Myocyte (in vitro differentiated cells): ENCODE results near the gene RGS7. TPM values are rescaled to one million over a fixed set of nuclear protein-coding genes. Genes with fewer than 3 reads are reported as not detected.

Experiments used
- DNase-seq: peaks from one replicate; pipeline ENCODE4 v3.0.0-alpha.2; 2012; ENCODE audit warnings: low read depth
- total RNA-seq: library from RNA; depleted of rRNA; stranded (reverse); fragments of >200 nt; gene quantifications from 2 replicates; pipeline ENCODE4 v1.2.3, GENCODE V29; 2014

Gene RGS7
- total RNA-seq, 1 donor from 2014 or later: not detected

DNA sequence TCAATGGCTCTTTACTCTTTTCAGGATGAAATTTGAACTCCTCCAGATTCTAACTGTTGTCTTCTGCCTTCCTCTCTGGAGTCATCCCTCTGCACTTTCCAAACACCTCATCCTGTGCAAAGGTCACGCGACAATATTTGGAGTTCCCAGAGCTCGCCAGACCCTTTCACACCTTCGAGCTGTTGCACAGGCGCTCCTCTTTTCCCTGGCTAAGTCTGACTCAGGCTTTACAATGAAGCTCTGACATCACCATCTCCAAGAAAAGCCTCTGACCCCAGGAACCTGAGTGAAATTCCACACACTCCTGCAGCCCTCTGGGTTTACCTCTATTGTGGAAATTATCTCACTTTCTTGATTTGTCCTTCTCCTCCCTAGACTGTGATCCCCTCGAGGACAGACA lies 270.3 kb downstream of the RGS7 start:
- no peak for DNase-seq

DNA sequence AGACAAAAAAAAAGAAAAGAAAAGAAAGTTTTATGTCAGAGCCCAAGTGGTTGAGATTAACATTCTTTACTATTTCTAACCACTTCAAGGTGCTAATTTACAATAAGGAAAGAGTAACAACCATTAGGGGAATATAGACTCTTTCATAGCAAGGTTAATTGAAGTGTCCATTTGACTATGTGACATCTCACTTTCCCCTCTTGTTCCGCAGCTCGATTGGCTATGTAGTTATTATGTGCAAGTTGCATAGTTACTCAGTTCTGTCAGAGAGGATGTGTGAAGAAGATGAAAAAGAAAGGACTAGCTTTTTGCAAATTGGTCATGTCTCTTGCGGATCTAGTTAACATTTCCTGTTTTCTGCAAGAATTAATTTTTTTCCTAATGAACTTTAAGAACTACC lies 273.7 kb downstream of the RGS7 start:
- no peak for DNase-seq

DNA sequence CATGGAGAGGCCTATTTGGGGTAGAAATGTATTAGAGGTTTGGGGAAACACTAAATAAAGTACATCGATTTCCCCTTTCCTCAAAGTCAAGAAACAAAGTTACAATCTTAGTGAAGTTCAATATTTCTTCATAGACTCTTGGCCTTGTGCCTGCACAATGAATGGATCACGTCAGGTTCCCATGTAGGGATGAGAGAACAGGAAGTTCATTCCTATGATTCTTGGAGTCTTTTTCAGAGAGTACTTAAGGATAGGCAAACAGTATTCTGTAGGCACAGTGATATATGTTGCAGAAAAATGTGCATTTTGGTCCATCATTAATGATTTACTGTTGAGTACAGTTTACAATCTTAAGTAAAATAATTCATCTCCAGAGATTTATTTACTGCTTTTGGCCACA lies 275.5 kb downstream of the RGS7 start:
- DNase-seq: no peak

DNA sequence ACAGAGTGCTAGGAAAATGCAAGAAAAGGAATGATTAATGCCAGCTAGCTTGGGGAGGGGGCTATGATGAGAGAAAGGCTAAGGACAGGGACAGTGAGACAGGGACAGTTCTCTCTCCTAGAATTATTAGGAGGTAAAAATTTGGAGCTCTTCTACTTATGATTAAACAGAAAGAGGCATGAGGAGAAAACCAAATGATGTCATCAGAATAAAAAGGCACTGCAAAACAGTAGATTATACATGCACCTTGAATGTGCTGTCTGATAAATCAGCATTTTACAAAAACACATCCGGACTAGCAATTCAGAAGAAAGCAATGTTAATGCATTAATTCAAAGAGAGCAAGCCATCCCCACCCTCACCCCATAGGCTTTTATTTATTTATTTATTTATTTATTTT lies 277.5 kb downstream of the RGS7 start:
- DNase-seq: no peak

DNA sequence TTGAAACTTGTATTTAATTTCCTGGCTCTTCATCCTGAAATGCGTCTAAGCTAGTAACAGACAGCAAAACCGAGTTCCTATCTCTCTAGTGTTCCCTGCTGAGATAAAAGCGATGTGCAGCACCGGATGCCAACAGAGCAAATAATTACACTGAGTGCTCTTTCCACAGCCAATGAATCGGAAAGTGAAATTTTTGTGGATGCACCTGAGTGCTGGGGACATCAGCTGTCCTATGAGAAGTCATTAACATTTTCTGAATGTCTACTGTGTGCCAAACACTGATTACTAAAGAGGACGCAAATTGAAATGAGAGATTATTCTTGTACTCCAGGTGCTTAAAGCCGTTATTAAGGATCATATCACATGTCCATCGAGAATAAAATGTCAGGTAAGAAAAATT lies 278.0 kb downstream of the RGS7 start:
- DNase-seq: no peak

- DNase-seq: peak; percentile 3
Measured at GRCh38 chr1:241077386-241078147, 279.4 kb downstream of the RGS7 start.

- DNase-seq: no peak
Measured at GRCh38 chr1:241074507-241074906, 282.5 kb downstream of the RGS7 start.

GRCh38 chr1:241068359-241068758 lies 288.6 kb downstream of the RGS7 start:
- DNase-seq: no peak

GRCh38 chr1:241063276-241063675 lies 293.7 kb downstream of the RGS7 start:
- DNase-seq: no peak

- no peak for DNase-seq
Measured at GRCh38 chr1:241061062-241061461, 295.9 kb downstream of the RGS7 start.

DNA sequence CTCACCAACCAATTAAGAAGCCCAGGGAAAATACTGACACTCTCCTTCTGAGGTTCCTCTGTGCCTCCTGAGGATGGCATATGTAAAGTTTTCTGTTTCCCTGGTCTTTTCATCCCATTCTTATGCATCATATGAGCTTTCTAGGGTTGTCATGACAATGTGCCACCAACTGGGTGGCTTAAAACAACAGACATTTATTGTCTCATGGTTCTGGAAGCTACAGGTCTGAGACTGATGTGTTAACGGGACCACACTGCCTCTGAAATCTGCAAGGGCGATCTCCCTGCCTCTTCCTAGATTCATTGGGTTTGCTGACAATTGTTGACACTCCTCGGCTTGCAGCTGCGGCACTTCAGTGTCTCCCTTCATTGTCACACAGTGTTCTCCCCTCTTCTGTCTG lies 308.4 kb downstream of the RGS7 start:
- DNase-seq: no peak

DNA sequence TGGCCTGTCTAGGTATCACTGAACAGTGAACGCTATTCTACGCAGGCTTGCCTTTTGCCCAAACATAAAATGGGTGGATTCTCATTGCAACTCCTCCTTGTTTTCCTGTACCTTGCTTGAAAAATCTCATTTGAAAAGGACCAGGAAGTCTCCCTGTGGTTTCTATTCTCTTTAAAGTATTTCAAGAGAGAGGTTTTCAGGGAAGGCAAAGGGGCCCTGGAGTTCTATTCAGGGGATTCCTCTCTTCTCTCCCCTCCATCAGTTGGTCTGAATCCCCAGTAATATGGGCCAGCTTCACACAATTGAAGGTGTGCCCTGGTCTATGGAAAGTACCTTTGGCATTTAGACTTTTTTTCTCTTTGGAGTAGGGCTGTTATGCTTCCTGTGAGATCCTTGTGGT lies 311.3 kb downstream of the RGS7 start:
- no peak for DNase-seq

DNA sequence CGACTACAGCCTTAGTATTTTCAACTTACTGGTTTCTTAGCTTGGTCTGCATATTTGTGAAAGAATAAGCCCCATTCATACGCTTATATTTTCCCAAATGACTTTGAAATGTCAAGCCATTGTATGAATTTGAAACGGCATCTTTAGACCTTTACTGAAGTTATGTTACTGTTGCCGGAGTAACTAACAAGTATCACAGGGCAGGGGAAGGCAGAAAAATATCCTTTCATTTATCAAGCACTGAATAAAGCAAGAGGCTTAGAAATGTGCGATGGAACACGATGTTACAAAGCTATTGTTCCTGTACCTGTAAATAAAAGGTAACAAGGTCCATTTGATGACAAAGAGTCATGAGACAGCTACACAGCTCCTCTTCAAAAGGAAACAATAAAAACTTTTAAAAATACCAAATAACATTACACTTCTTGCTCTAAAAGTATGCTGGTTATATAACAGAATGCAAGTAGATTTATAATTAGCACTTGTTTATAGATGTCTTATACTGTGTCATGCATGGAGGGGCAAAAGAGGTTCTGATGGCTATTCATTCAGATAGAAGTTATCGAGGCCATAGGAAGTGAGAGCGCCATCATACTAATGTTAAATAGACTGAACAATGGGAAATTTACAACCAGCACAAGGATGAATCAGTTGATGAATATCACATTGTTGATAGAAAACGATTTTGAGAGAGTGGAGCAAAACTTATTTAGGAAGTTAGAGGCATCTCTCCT lies 322.6 kb downstream of the RGS7 start:
- DNase-seq: no peak

DNA sequence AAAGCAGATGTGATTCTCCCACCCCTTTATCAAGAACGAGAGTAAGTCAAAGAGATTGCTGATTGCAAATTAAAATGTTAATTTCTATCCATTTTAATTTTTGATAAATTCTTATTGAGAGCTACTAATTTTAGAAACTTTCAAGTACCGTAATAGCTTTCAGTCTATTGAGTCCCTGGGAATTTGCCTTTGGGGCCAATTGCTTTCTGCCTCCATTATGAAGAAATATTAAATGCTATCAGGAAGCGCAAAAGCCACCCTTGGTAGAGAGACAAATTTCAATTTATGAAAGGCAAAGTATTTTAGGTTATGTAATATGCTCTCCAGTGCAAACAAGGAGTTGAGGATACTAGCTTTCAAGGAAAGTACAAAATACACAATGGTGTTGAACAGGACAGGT lies 332.2 kb downstream of the RGS7 start:
- no peak for DNase-seq

GRCh38 chr1:241022366-241022765 lies 334.6 kb downstream of the RGS7 start:
- peak; percentile 10 for DNase-seq

DNA sequence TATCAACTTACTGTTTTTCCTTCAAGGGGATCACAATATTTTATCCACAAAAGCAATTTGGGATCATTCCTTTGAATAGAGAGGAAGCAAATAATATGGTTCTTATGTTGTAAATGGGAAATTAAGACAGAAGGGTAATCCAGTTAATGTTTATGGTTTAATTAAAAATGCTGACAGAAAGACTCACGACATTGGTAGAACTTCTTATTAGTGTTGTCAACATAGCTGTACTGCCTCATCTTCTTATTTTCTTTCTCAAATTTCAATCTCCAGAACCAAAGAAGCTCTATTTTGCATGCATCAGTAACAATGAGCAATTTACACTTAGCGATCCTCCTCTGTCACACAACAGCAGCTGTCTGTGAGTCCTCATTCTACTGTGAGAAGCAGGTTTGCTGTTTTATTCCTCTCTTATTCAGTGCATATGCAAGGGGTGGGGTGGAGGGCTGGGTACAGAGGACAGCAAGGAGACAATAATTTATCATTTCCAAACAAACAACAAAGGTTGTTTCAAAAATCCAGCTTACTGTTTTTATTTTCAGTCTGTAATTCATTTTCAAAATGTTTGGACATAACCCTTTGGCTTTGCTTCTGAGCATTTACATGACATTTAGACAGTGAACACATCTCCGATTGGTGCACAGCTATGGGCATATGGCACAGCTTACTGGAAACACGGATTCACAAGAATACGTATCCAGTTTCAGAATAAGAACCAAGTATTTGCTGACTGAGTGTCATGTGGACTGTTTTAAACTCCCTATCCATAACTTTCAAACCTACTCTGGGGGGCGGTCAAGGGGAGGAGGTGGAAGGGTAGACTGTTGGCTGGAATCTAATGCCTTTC lies 335.9 kb downstream of the RGS7 start:
- DNase-seq: no peak

DNA sequence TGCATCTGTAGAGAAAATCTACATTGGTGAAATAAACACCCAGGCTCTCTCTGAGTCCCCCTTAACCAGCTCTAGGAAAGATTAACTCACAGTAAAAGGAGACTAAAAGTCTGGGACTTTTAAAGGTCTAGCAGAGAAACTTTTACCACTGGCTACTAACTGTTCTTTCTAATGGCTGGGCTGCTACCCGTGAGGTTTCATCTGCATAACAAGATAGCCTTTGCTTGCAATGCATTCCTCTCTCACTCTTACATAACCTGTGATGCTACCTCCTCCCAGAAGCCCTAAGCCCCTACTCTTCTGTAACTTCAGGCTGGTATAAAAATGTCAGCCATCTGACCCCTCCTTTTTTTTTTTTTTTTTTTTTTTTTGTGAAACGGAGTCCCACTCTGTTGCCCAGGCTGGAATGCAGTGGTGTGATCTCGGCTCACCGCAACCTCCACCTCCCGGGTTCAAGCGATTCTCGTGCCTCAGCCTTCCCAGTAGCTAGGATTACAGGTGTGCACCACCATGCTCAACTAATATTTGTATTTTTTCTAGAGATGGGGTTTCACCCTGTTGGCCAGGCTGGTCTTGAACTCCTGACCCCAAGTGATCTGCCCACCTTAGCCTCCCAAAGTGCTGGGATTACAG lies 344.2 kb downstream of the RGS7 start:
- no peak for DNase-seq

- no peak for DNase-seq
Measured at GRCh38 chr1:241007668-241008067, 349.3 kb downstream of the RGS7 start.

GRCh38 chr1:240999826-241000225 lies 357.2 kb downstream of the RGS7 start:
- DNase-seq: peak; percentile 3

GRCh38 chr1:240998441-240999015 lies 358.5 kb downstream of the RGS7 start:
- DNase-seq: peak; percentile 1

GRCh38 chr1:240998024-240998423 lies 359.0 kb downstream of the RGS7 start:
- peak; percentile 16 for DNase-seq
